DMS114 treated with DMSO at 0.1 percent for 48 hours (cell line): Measurements from ENCODE around the gene KCNQ5.

Experiments used
- DNase-seq: peaks from one replicate; lab custom pipeline; 2025; ENCODE audit not compliant: unreplicated experiment; lab: John Stamatoyannopoulos, UW

Gene KCNQ5

DNA sequence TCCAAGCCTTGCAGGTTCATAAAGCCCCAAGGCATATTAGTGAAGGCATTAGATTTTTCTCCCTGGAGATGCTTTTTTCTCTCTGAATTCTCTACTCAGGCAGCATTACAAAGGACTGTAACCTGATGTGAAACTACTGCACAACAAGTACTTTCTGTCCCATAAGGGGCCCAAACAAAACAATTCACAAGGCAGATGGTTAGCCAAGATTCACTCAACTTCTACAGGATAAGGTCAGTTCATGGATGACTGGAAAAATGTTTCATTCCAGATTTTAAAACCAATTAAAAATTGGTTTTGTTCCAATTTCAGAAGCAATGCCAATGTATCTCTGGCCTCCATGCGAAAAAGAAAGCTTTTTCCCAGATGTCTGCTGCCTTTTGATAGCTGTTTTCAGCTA, 421.6 kb downstream of the KCNQ5 start:
- DNase-seq: no peak

DNA sequence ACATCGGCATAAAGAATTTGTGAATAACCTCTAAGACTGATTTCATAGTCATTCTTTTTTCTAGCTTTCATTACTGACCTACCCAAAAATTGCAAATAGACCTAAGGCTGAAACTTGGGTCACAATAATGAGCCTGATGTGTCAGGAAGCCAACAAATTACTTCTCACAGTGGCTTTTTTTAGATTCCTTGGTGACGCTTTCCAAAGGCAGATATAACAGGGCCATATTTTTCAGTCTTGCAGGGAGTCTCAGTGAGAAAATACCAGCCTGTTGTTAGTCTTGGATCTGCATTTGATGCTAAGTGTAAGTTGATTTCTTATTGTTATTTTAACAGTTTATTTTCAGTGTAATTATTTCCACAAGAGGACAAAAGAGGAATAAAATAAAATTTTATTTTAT, 423.7 kb downstream of the KCNQ5 start:
- no peak for DNase-seq

DNA sequence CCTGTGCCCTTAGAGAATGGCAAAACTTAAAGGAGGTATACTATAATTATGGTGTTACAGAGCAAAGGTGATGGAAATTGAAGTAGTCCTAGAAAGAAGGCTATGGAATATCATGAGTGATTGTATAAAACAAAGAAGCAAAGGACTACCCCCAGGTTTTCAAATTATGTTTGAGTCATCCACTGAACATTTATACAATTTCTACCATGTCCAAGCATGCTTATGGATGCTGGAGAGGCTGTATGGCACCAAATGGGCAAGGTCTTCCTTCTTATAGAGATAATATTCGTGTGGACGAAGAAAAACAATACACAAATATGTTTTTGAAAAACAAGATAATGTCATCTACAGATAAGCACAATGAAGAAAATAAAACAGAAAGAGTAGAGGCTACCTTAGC, 425.9 kb downstream of the KCNQ5 start:
- no peak for DNase-seq

DNA sequence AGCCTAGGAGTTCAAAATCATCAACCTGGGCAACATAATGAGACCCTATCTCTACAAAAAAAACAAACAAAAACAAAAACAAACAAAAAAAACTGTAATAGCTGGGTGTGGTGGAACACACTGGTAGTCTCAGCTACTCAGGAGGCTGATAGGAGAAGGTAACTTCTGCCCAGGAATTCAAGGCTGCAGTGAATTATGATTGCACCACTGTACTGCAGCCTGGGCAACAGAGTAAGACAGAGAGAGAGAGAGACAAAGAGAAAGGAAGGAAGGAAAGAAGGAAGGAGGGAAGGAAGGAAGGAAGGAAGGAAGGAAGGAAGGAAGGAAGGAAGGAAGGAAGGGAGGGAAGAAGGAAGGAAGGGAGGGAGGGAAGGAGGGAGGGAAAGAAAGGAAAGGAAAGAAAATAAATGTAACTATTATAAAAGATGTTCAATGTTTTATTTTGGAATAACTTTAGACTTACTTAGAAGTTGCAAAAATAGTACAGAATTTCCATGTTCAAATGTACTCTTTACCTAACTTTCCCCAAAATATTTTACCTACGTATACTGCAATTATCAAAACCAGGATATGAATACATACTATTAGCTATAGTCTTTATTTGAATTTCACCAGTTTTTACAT, 428.2 kb downstream of the KCNQ5 start:
- DNase-seq: no peak

DNA sequence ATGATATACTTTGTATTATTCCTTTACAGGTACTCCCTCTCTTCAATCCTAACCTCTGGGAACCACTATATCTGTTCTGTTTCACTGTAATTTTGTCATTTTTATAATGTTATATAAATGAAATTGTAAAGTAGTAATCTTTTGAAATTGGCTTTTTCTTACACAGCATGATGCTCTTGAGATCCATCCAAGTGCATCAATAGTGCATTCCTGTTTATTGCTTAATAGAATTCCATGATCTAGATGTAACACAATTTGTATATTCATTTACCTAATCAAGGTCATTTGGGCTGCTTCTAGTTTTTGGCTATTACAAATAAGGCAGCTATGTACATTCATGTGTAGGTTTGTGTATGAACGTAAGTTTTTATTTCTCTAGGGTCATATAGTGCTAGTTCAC, 428.8 kb downstream of the KCNQ5 start:
- no peak for DNase-seq

DNA sequence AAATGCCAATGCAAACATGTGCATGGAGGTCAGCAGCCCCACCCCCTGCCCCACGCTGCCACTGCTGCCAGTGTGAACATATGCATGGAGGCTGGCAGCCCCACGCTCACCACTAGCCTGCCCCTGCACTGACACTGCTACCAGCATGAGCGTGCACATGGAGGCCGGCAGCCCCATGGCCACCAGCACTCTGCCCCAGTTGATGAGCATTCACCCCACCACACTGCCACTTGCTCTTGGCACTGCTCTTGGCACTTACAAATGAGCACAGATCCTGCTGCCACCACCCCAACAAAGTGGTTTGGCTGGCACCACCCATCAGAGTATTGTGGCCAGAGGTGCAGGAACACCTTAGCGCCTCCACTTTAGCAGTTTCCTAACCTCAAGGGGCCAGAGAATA, 429.3 kb downstream of the KCNQ5 start:
- no peak for DNase-seq

DNA sequence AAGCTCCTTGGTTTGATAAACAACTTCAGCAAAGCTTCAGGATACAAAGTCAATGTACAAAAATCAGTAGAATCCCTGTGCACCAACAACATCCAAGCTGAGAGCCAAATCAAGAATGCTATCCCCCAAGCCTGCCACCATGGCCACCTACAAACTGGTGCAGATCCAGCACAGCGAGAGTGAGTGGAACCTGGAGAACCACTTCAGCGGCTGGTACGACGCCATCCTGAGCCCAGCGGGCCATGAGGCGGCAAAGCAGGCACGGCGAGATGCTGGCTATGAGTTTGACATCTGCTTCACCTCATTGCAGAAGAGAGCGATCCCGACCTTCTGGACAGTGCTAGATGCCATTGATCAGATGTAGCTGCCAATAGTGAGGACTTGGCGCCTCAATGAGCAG, 433.1 kb downstream of the KCNQ5 start:
- DNase-seq: no peak

DNA sequence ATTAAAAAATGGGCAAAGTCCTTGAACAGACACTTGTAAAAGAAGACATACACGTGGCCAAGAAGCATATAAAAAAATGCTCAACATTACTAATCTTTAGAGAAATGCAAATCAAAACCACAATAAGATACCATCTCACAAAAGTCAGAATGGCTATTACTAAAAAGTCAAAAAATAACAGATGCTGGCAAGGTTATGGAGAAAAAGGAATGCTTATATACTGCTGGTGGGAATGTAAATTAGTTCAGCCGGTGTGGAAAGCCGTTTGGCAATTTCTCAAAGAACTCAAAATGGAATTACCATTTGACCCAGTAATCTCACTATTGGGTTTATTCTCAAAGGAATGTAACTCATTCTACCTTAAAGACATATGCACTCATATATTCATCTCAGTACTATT, 436.9 kb downstream of the KCNQ5 start:
- DNase-seq: no peak

DNA sequence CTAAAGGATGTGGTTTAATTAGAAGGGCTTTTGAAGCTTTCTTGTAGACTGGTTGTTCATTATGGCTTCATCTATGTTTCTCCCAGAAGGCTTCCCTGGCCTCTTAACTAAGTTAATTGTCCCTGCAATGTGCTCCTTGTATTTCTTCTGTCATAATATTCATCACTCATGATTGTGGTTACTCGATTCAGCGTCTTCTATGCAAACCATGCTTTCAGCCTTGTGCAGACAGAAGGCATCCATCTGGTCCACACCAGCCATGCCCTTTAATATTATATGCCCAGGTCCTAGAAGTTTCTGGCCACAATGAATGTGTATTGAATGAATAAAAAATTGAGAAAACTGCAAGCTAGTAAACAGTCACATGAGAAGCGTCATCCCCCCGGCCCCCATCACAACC, 440.3 kb downstream of the KCNQ5 start:
- DNase-seq: no peak

DNA sequence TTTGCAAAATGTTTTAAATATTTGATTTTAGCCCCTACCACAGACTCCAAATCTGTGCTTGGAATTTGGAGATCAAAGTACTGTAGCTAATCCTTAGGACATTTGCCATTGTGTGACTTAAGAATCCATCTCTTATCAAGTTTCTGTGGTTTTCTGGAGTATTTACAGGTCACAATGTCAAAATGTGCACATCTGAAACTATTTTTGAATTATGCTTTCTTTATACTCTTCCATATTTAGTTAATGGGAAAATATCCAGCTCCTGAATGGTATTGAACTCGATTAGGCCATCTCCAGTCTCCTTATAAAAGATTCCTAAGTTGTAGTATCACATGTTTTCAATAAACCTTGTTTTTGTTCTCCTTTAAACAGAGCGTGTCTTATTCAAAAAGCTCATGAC, 441.0 kb downstream of the KCNQ5 start:
- DNase-seq: no peak

DNA sequence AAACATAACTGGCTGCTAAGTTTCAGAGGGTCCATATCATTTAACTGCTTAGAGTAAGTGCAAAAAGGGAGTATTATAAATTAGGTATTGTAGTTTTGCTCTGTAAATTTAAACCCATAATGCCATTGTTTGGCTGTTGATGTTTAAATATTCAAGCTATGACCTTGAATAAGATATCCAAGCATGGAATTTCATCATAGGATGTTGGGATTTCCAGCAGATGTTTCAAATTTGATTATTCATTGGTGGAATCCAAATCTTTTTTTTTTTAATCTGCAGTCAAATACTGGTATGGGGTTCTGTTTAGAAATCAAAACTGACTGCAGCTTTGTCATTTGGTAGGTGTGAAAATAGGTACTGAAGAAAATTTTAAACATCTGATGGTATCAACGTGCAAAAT, 442.4 kb downstream of the KCNQ5 start:
- no peak for DNase-seq

DNA sequence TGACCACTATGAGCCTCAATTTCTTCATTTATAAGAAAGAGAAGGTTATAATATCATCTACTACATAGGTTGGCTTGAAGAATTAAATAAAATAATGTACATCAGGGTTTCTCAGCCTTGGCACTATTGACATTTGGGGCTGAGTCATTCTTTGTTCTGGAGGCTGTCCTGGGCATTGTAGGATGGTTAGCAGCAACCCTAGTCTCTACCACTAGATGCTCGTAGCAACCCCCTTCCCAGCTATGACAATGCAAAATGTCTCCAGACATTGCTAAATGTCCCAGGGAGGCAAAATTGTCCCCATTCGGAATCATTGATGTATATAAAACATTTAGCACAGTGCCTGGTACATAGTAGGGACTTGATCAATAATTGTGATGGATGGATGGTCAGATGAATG, 451.4 kb downstream of the KCNQ5 start:
- no peak for DNase-seq

DNA sequence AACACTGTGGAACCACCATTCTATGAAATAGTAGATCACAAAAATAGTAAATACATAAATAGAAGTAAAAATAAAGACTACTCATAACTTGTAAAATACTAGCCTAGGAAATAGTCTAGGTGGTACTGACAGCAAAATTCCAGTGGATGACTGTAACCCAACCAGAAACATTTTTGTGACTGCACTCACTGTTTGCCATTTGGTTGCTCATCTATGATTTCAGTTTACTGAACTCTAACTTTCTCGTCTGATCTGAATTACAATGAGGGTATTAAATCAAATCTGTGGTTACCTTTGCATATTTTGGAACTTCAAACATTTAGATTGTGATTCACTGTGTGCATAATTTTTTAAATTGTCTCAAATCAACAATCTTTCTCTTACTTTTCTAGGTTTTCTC, 452.3 kb downstream of the KCNQ5 start:
- no peak for DNase-seq

DNA sequence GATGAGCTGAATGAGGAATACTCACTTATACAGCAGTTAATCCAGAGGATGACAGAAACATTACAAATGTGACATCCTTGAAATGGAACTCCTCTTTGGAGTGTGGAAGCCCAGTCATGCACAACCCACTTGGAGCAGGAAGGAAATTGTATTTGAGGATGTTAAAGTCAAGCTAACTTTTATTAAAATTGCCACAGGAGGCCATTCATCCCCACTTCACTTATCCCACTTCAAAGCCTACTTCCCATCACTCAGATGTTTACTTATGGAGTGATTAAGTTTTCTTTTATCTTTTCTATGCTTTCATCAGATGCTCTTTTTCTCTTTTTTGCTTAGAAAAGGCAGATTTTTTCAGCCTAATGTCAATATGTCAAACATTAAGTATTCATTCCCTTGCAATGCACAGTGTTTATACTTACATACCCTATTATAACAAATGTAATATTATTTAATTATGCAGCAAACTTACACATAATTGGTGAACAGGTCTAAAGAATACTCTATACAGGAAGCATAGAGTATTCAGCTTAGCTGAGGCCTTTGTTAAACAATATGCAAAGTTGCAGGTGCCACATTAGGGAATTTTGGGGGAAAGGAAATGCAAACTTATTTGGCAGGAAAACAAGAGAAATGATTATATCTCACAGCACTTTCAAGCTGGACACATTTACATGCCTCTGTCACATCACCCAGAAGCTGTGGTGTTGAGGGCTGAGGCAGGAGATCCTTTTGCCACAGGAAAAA, 454.5 kb downstream of the KCNQ5 start:
- DNase-seq: no peak

DNA sequence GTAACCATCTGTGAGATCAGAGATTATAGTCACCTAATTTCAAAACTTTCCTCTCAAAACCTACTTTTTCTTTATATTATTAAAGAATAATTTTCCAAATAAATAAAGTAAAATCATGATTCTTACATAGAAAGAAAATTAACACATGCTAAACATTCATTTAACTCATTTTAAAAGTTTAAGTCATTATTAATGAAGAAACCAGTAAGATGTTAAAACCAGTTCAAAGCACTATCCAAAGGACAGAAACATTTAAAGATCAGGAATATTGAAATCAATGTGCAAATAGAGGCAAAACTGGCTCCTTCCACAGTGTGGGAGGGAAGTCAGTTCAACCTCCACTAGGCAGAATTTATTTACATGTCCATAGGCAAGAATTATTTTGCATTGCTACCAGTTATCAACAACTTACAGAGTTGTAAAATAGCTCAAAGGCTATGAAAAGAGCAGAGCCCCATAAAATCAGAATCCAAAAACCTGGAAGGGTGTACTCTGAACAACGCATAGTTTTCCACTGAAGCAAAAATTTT, 456.5 kb downstream of the KCNQ5 start:
- no peak for DNase-seq

DNA sequence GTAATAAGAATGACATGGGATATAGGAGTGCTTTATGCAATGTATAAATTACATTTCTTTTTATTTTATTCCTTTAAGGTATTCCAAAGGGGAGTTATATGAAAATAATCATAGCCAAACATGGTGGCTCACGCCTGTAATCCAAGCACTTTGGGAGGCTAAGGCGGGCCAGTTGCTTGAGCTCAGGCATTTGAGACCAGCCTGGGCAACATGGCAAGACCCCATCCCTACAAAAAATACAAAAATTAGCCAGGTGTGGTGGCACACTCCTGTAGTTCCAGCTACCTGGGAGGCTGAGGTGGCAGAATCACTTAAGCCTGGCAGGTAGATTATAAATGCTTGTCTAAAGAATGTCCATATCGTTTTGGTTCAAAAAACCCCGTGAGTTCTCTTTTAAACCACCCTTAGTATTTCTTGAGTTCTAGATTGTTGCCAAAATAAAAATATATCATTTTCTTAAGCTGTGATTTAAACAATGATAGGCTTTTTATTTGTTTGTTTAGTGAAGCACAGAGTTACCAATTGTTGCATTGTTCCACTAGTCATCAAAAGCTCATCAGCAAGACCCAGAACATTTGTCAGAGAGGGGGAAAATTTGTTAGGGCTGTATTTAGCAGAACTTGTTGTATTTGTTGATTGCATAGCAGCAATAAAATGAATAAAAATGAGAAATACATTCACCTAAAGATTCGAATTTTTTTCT, 457.2 kb downstream of the KCNQ5 start:
- DNase-seq: no peak

DNA sequence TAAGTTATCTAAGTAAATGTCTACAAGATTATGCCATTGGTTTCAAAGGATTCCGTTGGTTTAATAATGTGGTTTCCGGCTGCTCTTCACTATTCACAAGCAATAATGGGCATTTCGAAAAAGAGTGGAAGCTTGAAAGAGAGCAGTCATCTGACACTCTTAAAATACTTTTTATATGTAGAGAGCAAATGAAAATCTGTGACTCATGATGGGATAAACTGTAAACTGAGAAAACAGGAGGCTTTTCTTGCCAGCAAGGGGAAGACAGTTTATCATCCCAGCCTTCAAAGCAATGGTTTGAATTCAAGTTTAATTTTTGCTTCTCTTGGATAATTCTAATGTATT, 457.7 kb downstream of the KCNQ5 start:
- no peak for DNase-seq

DNA sequence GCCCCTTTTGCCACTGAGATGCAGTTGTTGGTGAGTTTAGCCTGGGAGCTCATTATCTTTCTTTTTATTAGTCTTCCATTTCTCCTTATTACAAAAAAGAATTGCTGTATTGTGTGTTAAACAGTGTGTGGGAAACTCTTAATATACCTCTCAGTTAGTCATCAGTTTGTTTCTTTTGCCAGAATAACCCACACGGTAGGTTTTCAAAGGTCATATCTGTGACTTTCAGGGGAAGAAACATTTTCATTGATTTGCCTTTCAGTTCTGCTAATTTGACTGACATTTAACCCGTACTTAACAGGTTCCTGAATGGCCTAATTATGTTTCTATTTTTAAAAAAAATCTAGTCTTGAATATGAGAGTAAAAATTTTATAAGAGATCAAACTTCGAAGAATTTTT, 458.1 kb downstream of the KCNQ5 start:
- no peak for DNase-seq

DNA sequence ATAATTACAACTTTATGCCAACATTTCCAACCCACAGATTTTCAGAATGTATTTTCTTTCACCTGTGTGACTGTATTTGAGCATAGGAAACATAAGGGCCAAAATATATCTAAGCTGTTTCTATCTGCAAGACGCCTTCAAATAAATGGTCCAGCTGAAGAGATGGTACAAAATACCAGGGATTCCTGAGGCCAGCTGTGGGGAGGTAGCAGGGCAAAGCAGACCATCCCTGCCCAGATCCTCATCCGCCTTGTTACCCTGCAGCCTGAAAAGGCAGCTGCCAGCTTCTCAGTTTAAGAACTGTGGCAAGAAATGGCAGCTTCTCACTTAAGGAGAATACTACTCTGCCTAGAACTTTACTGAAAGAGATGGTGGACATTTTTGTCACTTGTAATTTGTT, 460.1 kb downstream of the KCNQ5 start:
- no peak for DNase-seq

DNA sequence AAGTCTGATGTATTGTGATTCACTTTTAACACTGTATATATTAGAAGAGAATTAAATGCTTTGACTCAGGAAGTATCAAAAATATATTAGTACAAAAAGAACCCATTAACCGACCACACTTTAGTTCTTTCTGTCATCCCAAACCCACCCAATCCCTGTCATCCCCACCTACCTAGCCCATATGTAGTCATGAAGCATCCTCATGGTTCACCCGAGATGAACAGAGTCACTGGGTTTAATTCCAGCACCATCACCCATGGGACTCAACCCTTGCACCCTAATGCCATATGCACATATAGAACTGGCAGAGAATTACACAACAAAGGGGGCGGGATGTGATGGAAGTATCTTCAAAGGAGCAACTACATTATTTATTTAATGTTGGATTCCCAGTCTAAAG, 462.0 kb downstream of the KCNQ5 start:
- no peak for DNase-seq

DNA sequence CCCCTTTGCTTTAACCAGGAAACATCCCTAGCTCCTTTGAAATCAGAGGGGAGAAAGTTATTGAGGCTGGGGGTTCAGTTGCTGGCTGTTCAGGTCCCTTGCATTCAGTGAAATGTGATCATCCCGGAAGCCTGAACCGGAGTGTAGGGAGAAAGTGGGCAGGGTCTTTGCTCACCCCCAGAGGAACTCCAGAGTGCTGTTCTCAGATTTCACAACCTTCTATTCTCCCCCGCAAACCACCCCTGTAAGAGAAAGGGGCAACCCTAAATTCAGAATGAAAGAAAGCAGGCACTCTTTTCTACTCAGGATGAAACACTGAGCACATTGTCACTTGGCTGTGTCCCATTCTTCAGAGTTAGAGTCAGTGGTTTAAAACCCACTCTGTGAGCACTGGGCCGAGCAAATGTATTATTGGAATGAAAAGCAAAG, 463.6 kb downstream of the KCNQ5 start:
- DNase-seq: no peak

DNA sequence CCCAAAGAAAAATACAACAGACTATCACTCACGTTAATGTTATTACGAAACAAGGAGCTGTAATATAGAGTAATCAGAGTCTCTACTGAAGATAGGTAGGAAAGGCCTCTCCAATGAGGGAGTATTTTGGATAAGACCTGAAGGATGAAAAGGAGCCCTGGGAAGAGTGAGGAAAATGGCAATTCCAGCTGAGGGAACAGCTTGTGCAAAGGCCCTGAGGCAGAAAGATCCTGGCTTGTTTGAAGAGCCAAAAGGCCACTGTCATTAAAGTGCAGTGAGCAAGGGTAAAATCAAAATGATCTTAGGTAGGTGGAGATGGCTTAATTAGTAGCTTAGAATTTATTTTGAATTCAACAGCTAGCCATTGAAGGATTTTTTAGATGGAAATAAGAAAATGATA, 464.9 kb downstream of the KCNQ5 start:
- DNase-seq: no peak
